ENCODE results near the gene ADAM17.
"Not testable (repeated sequence)": the region's sequence is repeated elsewhere in the genome, so short reads cannot be mapped to it uniquely, and the experiment has no call there.

Gene ADAM17

GRCh38 chr2:9555297-9556120 is at the start of gene ADAM17:
TSS of gene ADAM17 (minus strand) at chr2:9555830. CDS start at chr2:9555605, 225 bp downstream.
- DNase-seq: peak; percentile 90

- DNase-seq: no peak
Observed at GRCh38 chr2:9602412-9602811, 46.8 kb upstream of the ADAM17 start.

GRCh38 chr2:9601397-9601796 is 45.8 kb upstream of the ADAM17 start:
- DNase-seq: no peak

DNA sequence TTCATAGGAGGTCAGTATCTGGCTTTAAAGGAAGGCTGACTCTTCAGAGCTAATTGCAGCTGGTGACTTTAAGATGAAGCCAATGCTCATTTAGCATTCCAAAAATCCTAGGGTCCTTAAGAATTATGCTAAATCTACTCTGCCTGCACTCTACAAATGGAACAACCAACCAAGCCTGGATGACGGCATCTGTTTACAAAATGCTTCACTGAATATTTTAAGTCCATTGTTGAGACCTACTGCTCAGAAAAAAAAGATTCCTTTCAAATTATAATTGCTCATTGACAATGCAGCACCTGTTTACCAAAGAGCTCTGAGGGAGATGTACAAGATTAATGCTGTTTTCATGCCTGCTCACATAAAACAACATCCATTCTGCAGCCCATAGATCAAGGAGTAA is 43.8 kb upstream of the ADAM17 start:
- no peak for DNase-seq

- no peak for DNase-seq
Observed at GRCh38 chr2:9596621-9597311, 41.1 kb upstream of the ADAM17 start.

DNA sequence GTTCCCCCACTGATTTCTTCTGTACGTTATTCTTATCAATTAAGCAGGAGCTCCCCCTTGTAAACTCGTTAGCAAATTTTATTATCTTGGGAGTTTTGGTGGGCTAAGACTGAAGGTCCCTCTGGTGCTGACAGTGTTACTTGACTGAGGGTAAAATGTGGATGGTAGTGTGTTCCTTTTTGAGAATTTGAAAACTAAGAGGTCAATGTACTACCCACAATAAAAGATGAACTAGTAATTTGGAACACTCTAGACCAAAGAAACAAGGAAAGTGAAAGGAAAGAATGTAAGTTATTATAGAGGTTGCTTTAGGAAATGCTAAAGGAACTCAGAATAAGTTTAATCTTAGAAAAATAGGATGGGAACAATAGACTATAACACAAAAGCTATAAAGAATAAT is 40.1 kb upstream of the ADAM17 start:
- DNase-seq: no peak

- DNase-seq: not testable (repeated sequence)
Observed at GRCh38 chr2:9595256-9595655, 39.6 kb upstream of the ADAM17 start.

GRCh38 chr2:9594366-9595054 is 38.9 kb upstream of the ADAM17 start:
- no peak for DNase-seq

DNA sequence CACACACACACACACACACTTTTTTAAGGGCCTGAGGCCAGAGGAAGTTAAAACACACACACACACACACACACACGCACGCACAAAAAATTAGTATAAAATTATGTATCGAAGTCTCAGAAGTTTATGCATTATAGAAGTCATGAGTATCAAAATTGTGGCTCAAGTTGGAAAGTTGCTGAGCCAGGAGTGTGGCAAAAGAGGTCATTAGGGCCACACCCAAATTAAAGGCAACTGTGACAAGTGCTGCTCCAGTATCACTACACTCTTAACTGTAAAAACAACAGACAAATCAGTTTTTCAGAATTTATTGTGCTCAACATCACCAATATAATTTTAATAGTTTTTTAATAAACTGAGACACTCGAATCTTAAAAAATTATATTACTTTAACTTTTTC is 38.3 kb upstream of the ADAM17 start:
- DNase-seq: no peak

DNA sequence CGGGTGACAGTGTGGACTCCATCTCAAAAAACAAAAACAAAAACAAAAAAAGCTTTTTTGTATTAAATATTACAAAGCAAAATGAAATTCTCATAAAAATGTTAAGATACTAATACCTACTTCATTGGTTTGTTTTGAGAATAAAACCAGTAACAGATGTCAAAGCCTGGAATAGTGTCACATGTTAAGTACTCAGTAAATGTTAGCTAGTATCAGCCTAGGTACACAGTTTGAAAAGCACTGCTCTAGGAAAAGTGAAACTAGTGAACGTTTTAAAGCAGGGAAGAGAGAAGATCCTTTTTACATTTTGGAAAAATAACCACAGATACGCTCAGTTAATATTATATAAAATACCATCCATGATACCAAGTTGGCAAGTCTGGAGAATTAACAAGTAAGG is 37.1 kb upstream of the ADAM17 start:
- DNase-seq: no peak

DNA sequence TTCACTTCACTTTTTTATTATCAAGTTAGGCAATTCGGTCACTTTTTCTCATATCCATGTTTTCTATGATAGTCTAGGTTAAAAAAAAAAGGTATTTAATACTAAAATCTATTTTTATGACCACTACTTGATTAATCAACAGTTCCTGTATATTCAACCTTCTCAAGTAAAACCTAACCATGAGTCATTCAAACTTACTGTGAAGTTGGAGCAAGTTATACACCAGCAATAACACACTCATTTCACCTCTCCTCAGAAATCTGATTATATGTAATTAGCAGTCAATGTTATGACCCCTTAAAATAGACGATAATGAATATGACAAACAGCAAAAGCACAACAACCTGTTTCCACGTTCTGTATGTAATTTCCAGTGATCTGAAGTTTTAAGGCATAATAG is 35.0 kb upstream of the ADAM17 start:
- no peak for DNase-seq

DNA sequence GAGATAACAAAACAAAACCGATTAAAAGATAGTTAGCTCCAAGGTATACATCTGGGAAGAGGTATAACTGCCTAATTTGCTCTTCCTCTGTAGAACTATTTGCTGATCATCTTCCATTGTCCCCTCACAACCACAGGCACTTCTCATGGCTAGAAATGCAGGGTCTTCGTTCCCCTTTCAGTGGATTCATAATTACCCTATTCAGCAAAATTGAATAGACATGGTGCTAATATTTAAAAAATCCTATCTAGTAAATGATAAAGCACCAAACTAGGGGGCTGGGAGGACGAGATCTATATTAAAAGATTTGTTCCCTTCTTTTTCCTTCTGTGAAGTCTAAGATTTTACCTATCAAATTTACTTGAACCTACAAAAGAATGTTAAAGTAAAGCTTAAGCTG is 30.8 kb upstream of the ADAM17 start:
- DNase-seq: no peak

- DNase-seq: no peak
Observed at GRCh38 chr2:9585486-9585885, 29.9 kb upstream of the ADAM17 start.

- not testable (repeated sequence) for DNase-seq
Observed at GRCh38 chr2:9584902-9585301, 29.3 kb upstream of the ADAM17 start.

GRCh38 chr2:9582624-9583023 is 27.0 kb upstream of the ADAM17 start:
- no peak for DNase-seq

GRCh38 chr2:9578467-9579235 is 23.0 kb upstream of the ADAM17 start:
- DNase-seq: no peak

DNA sequence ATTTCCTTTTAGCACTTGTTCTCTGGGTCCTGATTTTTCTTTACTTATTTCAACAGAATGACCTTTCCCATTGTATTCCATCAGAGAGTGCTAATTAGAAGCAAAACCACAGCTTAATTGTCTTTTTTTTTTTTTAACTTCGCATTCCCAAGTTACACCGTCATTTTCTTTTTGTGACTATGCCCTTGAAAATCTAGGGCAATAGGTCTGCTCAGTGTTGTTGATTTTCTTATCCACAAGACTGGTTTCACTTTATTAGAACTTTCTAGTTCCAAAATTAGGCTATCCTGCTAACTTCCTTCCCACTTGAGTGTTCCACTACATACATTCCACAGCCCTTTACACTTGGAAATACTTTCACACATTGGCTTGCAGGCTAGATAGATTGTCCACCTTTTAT is 18.7 kb upstream of the ADAM17 start:
- no peak for DNase-seq

DNA sequence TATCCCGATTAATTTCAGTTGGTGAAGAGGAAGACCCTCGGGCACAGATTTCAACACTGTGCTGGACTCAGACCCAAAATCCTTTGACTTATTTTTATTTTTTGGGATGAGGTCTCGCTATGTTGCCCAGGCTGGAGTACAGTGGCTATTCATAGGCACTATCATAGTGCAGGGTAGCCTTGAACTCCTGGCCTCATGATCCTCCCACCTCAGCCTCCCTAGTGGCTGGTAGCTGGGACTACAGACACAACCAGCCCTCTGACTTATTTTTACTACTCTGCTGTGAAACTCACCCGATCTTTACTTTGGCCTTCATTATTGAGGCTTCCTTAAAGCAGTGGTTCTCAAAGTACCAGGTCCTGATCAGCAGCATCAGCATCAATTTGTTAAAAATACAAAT is 18.2 kb upstream of the ADAM17 start:
- no peak for DNase-seq

DNA sequence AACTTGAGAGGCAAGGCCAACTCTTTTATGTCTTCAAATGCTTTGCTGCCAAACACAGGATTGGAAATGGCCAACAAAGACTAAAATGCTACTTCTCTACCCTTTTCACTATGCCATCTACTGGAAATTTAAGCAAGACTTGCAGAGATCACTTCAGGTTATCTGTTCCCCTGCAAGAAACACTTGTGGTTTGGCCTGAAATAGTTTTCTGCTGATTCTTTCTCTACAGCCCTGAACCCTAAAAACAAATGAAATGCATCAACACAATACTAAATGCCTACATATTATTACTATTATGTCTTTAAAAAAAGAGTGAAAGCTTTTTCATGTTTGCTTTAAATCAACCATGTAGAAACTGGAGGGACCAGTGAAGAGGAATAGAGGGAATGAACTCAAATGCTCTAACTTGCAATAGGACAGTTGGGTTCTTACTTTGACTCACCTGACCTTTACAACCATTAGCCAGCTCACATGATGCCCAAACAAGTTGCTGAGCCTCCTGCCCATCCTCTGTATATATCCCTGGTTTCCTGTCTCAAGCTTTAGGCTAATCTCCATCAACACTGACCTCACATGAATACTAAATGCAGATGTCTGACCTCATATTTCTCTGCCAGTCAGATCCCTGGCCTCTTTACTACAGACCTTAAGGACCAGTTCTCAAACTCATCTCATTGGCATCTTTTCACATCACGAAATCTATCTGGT is 17.5 kb upstream of the ADAM17 start:
- DNase-seq: no peak

DNA sequence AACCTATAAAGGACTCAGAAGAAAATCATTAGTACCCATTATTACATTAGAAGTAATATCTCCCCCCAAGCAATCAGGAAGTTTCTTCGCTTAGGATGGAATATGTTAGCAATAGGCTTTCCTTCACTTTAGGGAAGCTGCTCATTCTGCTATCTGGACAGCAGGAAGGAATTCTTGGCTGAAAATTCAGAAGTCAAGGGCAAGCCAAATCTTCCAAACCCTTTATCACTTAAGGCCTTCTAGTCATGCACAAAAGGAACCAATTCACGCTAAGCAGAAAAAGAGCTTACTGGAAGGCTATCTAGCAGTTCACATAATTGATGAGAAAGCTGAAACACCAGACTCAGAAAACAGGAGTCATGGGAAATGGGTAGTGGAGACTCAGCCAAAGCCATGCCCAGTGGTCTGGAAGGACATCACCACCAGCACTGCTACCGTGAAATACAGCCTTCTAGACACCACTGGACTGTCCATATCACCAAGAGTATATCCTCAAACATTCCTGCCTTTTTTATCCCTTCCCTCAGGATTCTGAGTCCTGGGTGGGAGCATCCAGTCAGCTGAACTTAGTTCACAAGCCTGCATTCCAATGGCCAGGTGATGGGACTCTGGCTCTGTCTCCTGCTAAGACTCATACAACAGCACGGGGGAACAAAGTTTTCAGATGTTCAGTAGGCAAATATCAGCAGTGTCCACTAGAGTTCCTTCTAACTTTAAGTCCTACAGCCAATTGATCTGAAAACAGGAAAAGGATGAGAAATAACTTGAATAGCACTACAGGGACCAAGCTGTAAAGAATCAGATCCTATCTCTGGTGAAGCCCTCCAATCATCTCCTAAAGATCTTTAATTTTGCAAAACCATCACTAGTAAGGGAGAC is 14.8 kb upstream of the ADAM17 start:
- DNase-seq: no peak

- no peak for DNase-seq
Observed at GRCh38 chr2:9565436-9566153, 10.0 kb upstream of the ADAM17 start.

Measured in DMS79 (cell line).